Measurements from ENCODE around the gene ZIM2. TPM values are rescaled to one million over a fixed set of nuclear protein-coding genes. Genes with fewer than 3 reads are reported as not detected.

The ZIM2 gene
- total RNA-seq, 1 donor from 2014 or later, result not detected

GRCh38 chr19:56819166-56819565 lies 21.4 kb downstream of the ZIM2 start:
- Mint-ChIP-seq H3K27me3 (ENCODE audit: insufficient read depth) (no peaks in the 10 kb centered on the region), H3K36me3 (ENCODE audit: low read depth) (no peaks in the 10 kb centered on the region), H3K4me1 (ENCODE audit: low read depth) (no peaks in the 10 kb centered on the region), H3K27ac (no peak overlapping the region), H3K9me3 (peaks cover 85% of the 10 kb centered on the region), H3K4me3 (no peak overlapping the region)
- no peak for DNase-seq (ENCODE audit: low spot score)
- intact Hi-C loops (cut with micrococcal nuclease), result no loop called here

DNA sequence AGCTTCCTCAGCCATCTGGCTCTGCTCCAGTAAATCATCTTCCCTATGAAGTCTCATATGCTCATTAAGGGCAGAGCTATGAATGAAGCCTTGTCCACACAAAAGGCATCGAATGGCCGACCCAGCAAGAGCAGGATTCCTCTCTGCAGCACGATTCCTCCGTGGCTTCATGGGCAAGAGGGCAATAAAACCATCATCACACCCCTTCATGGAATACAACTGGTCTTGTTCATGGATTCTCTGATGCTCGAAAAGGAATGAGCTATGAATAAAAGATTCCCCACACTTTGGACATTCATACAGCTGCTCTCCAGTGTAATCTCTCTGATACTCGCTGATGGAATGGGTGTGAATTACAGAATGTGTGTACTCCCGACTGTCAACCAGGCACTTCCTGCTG lies 25.9 kb downstream of the ZIM2 start:
- H3K27me3 Mint-ChIP-seq (ENCODE audit: insufficient read depth), result no peaks in the 10 kb centered on the region
- no peaks in the 10 kb centered on the region for H3K4me1 Mint-ChIP-seq (ENCODE audit: low read depth)
- no peak overlapping the region for H3K4me3 Mint-ChIP-seq
- no peaks in the 10 kb centered on the region for H3K36me3 Mint-ChIP-seq (ENCODE audit: low read depth)
- no peak overlapping the region for H3K27ac Mint-ChIP-seq
- intact Hi-C loops (cut with micrococcal nuclease), result no loop called here
- H3K9me3 Mint-ChIP-seq, result peaks cover 83% of the 10 kb centered on the region
- DNase-seq (ENCODE audit: low spot score), result no peak

GRCh38 chr19:56813531-56813930 lies 27.0 kb downstream of the ZIM2 start:
- no peaks in the 10 kb centered on the region for H3K36me3 Mint-ChIP-seq (ENCODE audit: low read depth)
- no peaks in the 10 kb centered on the region for H3K27me3 Mint-ChIP-seq (ENCODE audit: insufficient read depth)
- intact Hi-C loops (cut with micrococcal nuclease), result no loop called here
- no peaks in the 10 kb centered on the region for H3K4me1 Mint-ChIP-seq (ENCODE audit: low read depth)
- H3K4me3 Mint-ChIP-seq, result no peak overlapping the region
- H3K9me3 Mint-ChIP-seq, result peaks cover 80% of the 10 kb centered on the region
- H3K27ac Mint-ChIP-seq, result no peak overlapping the region
- no peak for DNase-seq (ENCODE audit: low spot score)

DNA sequence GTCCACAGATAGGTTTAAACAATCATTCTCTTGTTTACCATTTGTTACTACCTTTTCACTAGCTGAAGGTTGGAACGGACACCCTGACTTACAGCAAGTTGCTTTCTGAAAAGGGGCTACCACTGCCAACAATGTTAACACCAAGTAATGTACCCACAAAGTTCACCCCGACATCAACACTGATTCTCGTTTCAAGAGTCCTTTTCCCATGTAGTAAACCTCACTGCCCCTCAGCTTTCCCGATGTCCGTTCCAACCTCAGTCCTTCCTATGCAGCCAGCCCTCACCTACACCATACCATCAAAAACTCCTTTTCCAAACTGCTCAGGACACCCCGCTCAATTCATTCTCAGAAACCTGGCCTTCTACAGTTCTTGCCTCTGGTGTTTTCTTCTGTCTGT lies 29.0 kb downstream of the ZIM2 start:
- intact Hi-C loops (cut with micrococcal nuclease), result no loop called here
- no peak overlapping the region for H3K4me3 Mint-ChIP-seq
- H3K27me3 Mint-ChIP-seq (ENCODE audit: insufficient read depth), result no peaks in the 10 kb centered on the region
- H3K36me3 Mint-ChIP-seq (ENCODE audit: low read depth), result no peaks in the 10 kb centered on the region
- no peak overlapping the region for H3K27ac Mint-ChIP-seq
- H3K9me3 Mint-ChIP-seq, result peaks cover 78% of the 10 kb centered on the region
- no peak for DNase-seq (ENCODE audit: low spot score)
- no peaks in the 10 kb centered on the region for H3K4me1 Mint-ChIP-seq (ENCODE audit: low read depth)

- Mint-ChIP-seq H3K27me3 (ENCODE audit: insufficient read depth) (no peaks in the 10 kb centered on the region), H3K4me3 (no peak overlapping the region), H3K36me3 (ENCODE audit: low read depth) (no peaks in the 10 kb centered on the region), H3K27ac (no peak overlapping the region), H3K9me3 (peaks cover 82% of the 10 kb centered on the region), H3K4me1 (ENCODE audit: low read depth) (no peaks in the 10 kb centered on the region)
- intact Hi-C loops (cut with micrococcal nuclease), result no loop called here
- no peak for DNase-seq (ENCODE audit: low spot score)
Measured at GRCh38 chr19:56810260-56810659, 30.3 kb downstream of the ZIM2 start.

DNA sequence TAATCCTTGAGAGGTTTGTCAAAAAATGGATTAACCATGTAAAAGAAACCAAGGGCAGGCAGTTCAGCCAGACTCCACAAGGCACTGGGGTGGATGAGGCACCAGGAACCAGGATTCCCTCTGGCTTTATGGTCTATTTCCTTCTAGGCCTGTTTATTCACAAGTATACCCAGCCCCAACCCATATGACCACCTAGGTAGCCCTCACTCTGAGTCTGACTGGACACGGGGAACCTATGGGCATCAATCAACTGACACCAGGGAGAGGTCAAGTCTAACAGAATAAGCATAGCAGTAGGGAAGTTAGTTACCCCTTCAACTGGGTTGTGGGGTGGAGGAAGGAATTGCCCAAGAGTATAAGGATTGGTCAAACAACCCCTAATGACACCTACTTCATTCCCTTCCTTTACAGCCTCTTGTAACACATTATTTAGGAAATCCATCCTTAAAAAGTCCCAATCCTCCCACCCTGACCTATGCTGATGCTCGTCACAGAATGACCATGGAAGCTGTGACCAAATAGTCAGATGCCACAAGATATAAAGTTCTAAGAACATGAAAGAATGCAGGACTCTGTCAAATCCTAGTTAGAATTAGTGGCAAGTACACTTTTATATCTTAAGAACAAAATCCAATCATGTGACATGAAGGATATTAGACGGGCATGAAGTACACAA lies 31.7 kb downstream of the ZIM2 start:
- intact Hi-C loops (cut with micrococcal nuclease), result no loop called here
- H3K27me3 Mint-ChIP-seq (ENCODE audit: insufficient read depth), result no peaks in the 10 kb centered on the region
- H3K36me3 Mint-ChIP-seq (ENCODE audit: low read depth), result no peaks in the 10 kb centered on the region
- no peaks in the 10 kb centered on the region for H3K4me1 Mint-ChIP-seq (ENCODE audit: low read depth)
- no peak overlapping the region for H3K4me3 Mint-ChIP-seq
- DNase-seq (ENCODE audit: low spot score), result no peak
- no peak overlapping the region for H3K27ac Mint-ChIP-seq
- H3K9me3 Mint-ChIP-seq, result peaks cover 77% of the 10 kb centered on the region

DNA sequence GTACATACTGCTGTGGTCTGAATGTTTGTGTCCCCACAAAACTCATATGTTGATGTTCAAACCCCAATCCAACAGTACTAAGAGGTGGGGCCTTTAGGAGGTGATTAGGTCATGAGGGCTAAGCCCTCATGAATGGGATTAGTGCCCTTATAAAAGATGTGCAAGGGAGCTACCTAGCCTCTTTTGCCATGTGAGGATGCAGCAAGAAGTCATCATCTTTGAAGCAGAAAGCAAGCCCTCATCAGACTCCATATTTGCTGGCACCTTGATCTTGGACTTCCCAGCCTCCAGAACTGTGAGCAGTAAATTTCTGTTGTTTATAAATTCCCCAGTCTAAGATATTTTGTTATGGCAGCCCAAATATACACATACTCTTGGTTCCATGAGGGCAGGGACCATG lies 33.9 kb downstream of the ZIM2 start:
- peaks cover 69% of the 10 kb centered on the region for H3K9me3 Mint-ChIP-seq

DNA sequence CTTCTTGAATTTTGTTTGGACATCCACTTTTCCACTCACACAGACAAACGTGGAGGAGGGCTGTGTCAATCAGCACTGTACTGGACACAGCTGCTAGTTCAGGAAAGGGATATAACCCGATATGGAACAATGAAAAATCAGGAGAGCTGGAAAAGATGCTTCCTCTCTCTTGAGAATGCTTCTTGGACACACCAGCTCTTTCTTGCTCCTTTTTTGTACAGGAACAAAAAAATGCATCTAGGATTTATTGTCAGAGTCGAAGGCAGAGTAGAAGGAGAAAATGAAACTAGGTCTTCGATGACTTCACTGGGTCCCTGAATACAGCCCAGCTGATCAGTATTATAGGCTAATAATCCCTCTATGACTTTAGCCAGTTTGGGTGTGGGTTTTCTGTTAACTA lies 62.2 kb downstream of the ZIM2 start:
- Mint-ChIP-seq H3K4me1 (ENCODE audit: low read depth) (no peaks in the 10 kb centered on the region), H3K27ac (no peak overlapping the region), H3K9me3 (peaks cover 78% of the 10 kb centered on the region), H3K4me3 (no peak overlapping the region), H3K36me3 (ENCODE audit: low read depth) (no peaks in the 10 kb centered on the region), H3K27me3 (ENCODE audit: insufficient read depth) (no peaks in the 10 kb centered on the region)
- intact Hi-C loops (cut with micrococcal nuclease), result no loop called here
- DNase-seq (ENCODE audit: low spot score), result no peak

More for the DNA sequence above, 33.9 kb downstream of the ZIM2 start:
- no peaks in the 10 kb centered on the region for H3K36me3 Mint-ChIP-seq (ENCODE audit: low read depth)
- no peak overlapping the region for H3K27ac Mint-ChIP-seq
- H3K4me1 Mint-ChIP-seq (ENCODE audit: low read depth), result no peaks in the 10 kb centered on the region
- no peak for DNase-seq (ENCODE audit: low spot score)
- H3K27me3 Mint-ChIP-seq (ENCODE audit: insufficient read depth), result no peaks in the 10 kb centered on the region
- intact Hi-C loops (cut with micrococcal nuclease), result no loop called here
- H3K4me3 Mint-ChIP-seq, result no peak overlapping the region

DNA sequence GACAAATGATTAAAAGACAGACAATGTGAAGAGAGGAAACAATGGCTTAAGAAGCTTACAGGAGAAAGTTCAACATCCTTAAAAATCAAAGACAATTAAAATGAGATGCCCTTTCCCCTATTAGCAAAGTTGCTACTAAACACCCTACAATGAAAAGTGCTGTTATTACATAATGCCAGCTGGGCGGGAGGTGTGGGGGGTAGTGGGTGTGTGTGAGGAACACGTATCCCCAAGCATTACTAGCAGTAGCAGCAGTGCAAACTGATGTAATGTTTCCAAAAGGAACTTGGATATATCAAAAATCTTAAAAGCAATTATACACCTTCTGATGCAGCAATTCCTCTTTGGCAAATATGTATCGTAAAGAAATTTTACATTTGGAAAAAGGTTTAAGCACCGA lies 70.9 kb downstream of the ZIM2 start:
- intact Hi-C loops (cut with micrococcal nuclease), result no loop called here
- no peaks in the 10 kb centered on the region for H3K4me1 Mint-ChIP-seq (ENCODE audit: low read depth)
- no peak overlapping the region for H3K27ac Mint-ChIP-seq
- no peak overlapping the region for H3K4me3 Mint-ChIP-seq
- H3K27me3 Mint-ChIP-seq (ENCODE audit: insufficient read depth), result no peaks in the 10 kb centered on the region
- peaks cover 2% of the 10 kb centered on the region for H3K36me3 Mint-ChIP-seq (ENCODE audit: low read depth)
- no peak for DNase-seq (ENCODE audit: low spot score)
- H3K9me3 Mint-ChIP-seq, result peaks cover 54% of the 10 kb centered on the region

DNA sequence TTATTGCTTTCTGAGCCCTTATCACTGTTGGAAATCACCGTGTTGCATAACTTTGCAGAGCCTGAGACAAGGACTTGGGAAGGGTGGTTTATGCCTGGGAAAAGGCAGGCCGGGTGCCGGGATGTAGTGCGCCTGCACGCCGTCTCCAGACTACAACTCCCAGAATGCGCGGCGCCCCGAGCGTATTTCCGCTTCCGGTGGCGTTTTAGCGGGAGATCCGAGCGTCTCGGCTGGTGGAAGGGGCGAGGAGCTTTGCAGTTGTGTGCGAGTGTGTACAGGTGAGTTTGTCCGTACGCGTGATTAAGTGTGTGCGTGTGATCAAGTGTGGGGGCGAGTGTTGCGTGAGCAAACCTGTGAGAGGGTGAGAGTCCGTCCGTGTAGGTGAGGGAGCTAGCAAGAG lies 75.4 kb downstream of the ZIM2 start:
- H3K36me3 Mint-ChIP-seq (ENCODE audit: low read depth), result peaks cover 3% of the 10 kb centered on the region
- no peak for DNase-seq (ENCODE audit: low spot score)
- no peaks in the 10 kb centered on the region for H3K27me3 Mint-ChIP-seq (ENCODE audit: insufficient read depth)
- no peak overlapping the region for H3K4me3 Mint-ChIP-seq
- H3K27ac Mint-ChIP-seq, result no peak overlapping the region
- H3K4me1 Mint-ChIP-seq (ENCODE audit: low read depth), result no peaks in the 10 kb centered on the region
- intact Hi-C loops (cut with micrococcal nuclease), result no loop called here
- H3K9me3 Mint-ChIP-seq, result peaks cover 68% of the 10 kb centered on the region

DNA sequence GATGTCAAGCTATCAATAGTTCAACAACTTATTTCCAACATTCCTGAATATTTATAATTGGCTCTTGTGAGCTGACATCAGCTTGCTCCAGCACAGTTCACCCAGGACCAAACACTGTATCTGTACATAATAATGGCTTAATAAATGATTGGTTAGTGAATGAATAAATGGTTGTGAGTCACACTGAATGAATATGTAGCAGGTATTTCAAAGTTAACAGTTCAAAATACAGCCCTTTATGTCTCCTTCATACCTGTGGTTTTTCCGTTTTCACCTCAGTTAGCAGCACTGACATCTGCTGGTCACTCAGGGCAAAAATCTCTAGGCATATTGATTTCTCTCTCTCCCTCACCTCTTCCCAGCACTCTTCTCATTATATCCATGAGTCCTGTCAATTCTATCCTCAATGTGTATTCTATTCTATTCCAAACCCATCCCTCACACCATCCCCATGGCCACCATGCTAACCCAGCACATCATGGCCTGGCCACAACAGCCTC lies 76.3 kb downstream of the ZIM2 start:
- peaks cover 67% of the 10 kb centered on the region for H3K9me3 Mint-ChIP-seq
- H3K36me3 Mint-ChIP-seq (ENCODE audit: low read depth), result peaks cover 3% of the 10 kb centered on the region
- H3K4me3 Mint-ChIP-seq, result no peak overlapping the region
- no peaks in the 10 kb centered on the region for H3K27me3 Mint-ChIP-seq (ENCODE audit: insufficient read depth)
- intact Hi-C loops (cut with micrococcal nuclease), result no loop called here
- H3K27ac Mint-ChIP-seq, result no peak overlapping the region
- no peak for DNase-seq (ENCODE audit: low spot score)
- H3K4me1 Mint-ChIP-seq (ENCODE audit: low read depth), result no peaks in the 10 kb centered on the region

- DNase-seq (ENCODE audit: low spot score), result no peak
- intact Hi-C loops (cut with micrococcal nuclease), result no loop called here
- H3K4me3 Mint-ChIP-seq, result no peak overlapping the region
- H3K4me1 Mint-ChIP-seq (ENCODE audit: low read depth), result no peaks in the 10 kb centered on the region
- H3K27me3 Mint-ChIP-seq (ENCODE audit: insufficient read depth), result no peaks in the 10 kb centered on the region
- peaks cover 76% of the 10 kb centered on the region for H3K9me3 Mint-ChIP-seq
- H3K36me3 Mint-ChIP-seq (ENCODE audit: low read depth), result peaks cover 1% of the 10 kb centered on the region
- no peak overlapping the region for H3K27ac Mint-ChIP-seq
Measured at GRCh38 chr19:56760842-56761241, 79.7 kb downstream of the ZIM2 start.

- DNase-seq (ENCODE audit: low spot score), result no peak
- H3K4me3 Mint-ChIP-seq, result no peak overlapping the region
- H3K27me3 Mint-ChIP-seq (ENCODE audit: insufficient read depth), result no peaks in the 10 kb centered on the region
- H3K4me1 Mint-ChIP-seq (ENCODE audit: low read depth), result no peaks in the 10 kb centered on the region
- peaks cover 1% of the 10 kb centered on the region for H3K36me3 Mint-ChIP-seq (ENCODE audit: low read depth)
- no peak overlapping the region for H3K27ac Mint-ChIP-seq
- intact Hi-C loops (cut with micrococcal nuclease), result no loop called here
- H3K9me3 Mint-ChIP-seq, result peaks cover 71% of the 10 kb centered on the region
Measured at GRCh38 chr19:56759531-56759930, 81.0 kb downstream of the ZIM2 start.

DNA sequence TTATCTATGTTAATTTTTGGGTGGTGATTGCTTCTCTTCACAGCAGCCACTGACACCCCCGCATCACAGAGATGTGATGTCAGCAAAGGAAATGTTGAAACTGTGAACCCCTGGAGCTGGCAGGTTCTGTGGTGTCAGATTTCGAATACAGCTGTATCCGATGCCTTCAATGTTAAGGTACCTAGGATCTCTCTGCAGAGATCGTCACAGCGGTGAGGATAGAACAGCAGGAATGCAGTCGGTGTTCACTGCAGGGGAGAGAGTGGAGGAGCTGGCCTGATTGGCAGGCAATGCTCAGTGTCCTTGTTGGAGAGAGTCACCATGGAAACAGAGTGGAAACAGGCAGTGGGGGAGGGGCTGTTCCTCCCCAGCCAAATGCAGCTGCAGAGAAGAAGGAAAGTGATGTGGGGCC lies 89.4 kb downstream of the ZIM2 start:
- Mint-ChIP-seq H3K4me1 (ENCODE audit: low read depth) (no peaks in the 10 kb centered on the region), H3K27me3 (ENCODE audit: insufficient read depth) (no peaks in the 10 kb centered on the region)

More for the DNA sequence above, 89.4 kb downstream of the ZIM2 start:
- Mint-ChIP-seq H3K27ac (no peak overlapping the region), H3K36me3 (ENCODE audit: low read depth) (no peaks in the 10 kb centered on the region), H3K4me3 (no peak overlapping the region), H3K9me3 (peaks cover 51% of the 10 kb centered on the region)
- intact Hi-C loops (cut with micrococcal nuclease), result no loop called here
- DNase-seq (ENCODE audit: low spot score), result no peak
